Pancreas (tissue), 10 donors: Measurements from ENCODE around the gene RALA. TPM values are rescaled to one million over a fixed set of nuclear protein-coding genes. Genes with fewer than 3 reads are reported as not detected.
"Not testable (repeated sequence)": the region's sequence is repeated elsewhere in the genome, so short reads cannot be mapped to it uniquely, and the experiment has no call there.

ENCODE experiments used
- ATAC-seq, 4 donors: fragments of 200-7000 bp; cut with Tn5 transposase; one replicate each; pipeline versions ENCODE4 v1.8.0 to v1.9.1; 2020; ENCODE audit warnings: mild to moderate bottlenecking in 4 of 4, moderate library complexity in 4 of 4
- DNase-seq, 6 donors: peaks; one replicate each; pipeline ENCODE4 v3.0.0-alpha.2; 2020
- FAIRE-seq: peaks from 2 replicates; lab custom pipeline; 2012; peaks lifted over from hg19 to GRCh38; lab: Jason Lieb, UNC
- H3K27ac ChIP-seq, 4 donors: fragments of 200-600 bp; sonication (generic); 1 replicate in 3 of 4; 2 replicates in 1 of 4; pipeline versions ENCODE4 v1.5.0 to v1.8.0; 2020
- H3K27me3 ChIP-seq, 4 donors: fragments of 200-600 bp; one replicate each; pipeline ENCODE4 v1.8.0; 2021
- H3K36me3 ChIP-seq, 3 donors: fragments of 200-600 bp; sonication (generic) in 1 of 3; one replicate each; pipeline versions ENCODE4 v1.5.0 to v1.8.0; 2020 to 2021
- H3K4me1 ChIP-seq, 3 donors: fragments of 200-600 bp; one replicate each; pipeline ENCODE4 v1.8.0; 2021
- H3K4me3 ChIP-seq, 4 donors: fragments of 200-600 bp; sonication (generic) in 2 of 4; one replicate each; pipeline versions ENCODE4 v1.5.0 to v1.8.0; 2020 to 2021
- H3K9me3 ChIP-seq, 4 donors: fragments of 200-600 bp; one replicate each; pipeline ENCODE4 v1.8.0; 2021
- CTCF ChIP-seq, 4 donors: fragments of 200-600 bp; sonication (generic) in 3 of 4; IDR thresholded peaks; one replicate each; pipeline versions ENCODE4 v1.5.0 to v1.8.0; 2021; ENCODE audit warnings: antibody characterized with exemption in 4 of 4
- WGBS, 2 donors: extraction: QIAGEN DNeasy Blood & Tissue Kit; methylation state at CpG; one replicate each; pipeline ENCODE4 v1.1.7; 2013; 5-methylcytosine and 5-hydroxymethylcytosine counted together
- intact Hi-C, 3 donors: fragments of 100-400 bp; cut with DNase I; formaldehyde crosslinking; loops; one replicate each; pipeline versions ENCODE4 v1.11.1 to v1.14.2; 2022
- polyA plus RNA-seq, 2 donors: library from polyadenylated mRNA; stranded (reverse); fragments of 200-250 nt; gene quantifications; one replicate each; pipeline ENCODE4 v1.2.3, GENCODE V29; 2013
- total RNA-seq, 6 donors: library from RNA; stranded (reverse); fragmentation: NEBNext Ultra II Directional in 4 of 6; extraction: Animal tissue kit (Norgen Biotek cat#: 25700) in 4 of 6; gene quantifications; one replicate each; pipeline versions ENCODE4 v1.2.1 to v1.2.4, GENCODE V29; 2021 to 2023
- donor health status: healthy with polysubstance abuse.
- donor health status: DM: no; HTN: no; CAD: no; lungs with moderate emphysema.
- donor health status: DM: no; HTN: no; CAD: no.
- donor health status: control.
- donor health status: control.
- donor health status: Bipolar disorder and iron deficiency.
- donor health status: DM: yes; HTN: yes; CAD: no.
- donor health status: DM: no; HTN: no; CAD: no.
- donor health status: DM: no; HTN: no; CAD: no.
- donor health status: DM: yes; HTN: yes; CAD: no.

RALA gene
- total and polyA plus RNA-seq, 8 donors, result 7.0 to 19.1 (median 8.8) TPM

- H3K4me1 ChIP-seq, result peaks cover 0 to 4% (median 0%) of the 10 kb centered on the region in 3 donors
- FAIRE-seq, result no peak
- TF ChIP-seq CTCF (IDR thresholded peaks at IDR 0.05), result no peak
- no peak overlapping the region for H3K27ac ChIP-seq
- H3K36me3 ChIP-seq, result peaks cover 0 to 6% (median 0%) of the 10 kb centered on the region in 3 donors
- no peak for ATAC-seq
- no peaks in the 10 kb centered on the region for H3K9me3 ChIP-seq
- no peaks in the 10 kb centered on the region for H3K27me3 ChIP-seq
- no peak overlapping the region for H3K4me3 ChIP-seq
- WGBS, 2 donors, result 94 to 95% methylated on average over 3 of the region's 3 CpGs
- intact Hi-C loops, result no loop called here
- no peak for DNase-seq
Measured at GRCh38 chr7:39686261-39686924, 63.0 kb downstream of the RALA start.

- no peak for FAIRE-seq
- Histone ChIP-seq H3K4me3 (no peak overlapping the region), H3K36me3 (peaks cover 0 to 12% (median 0%) of the 10 kb centered on the region in 3 donors), H3K27ac (no peak overlapping the region), H3K4me1 (no peaks in the 10 kb centered on the region), H3K9me3 (no peaks in the 10 kb centered on the region), H3K27me3 (no peaks in the 10 kb centered on the region)
- ATAC-seq, result no peak
- intact Hi-C loops, result no loop called here
- DNase-seq, result no peak
- WGBS, 2 donors, result 94 to 98% methylated on average over 9 of the region's 9 CpGs
- TF ChIP-seq CTCF (IDR thresholded peaks at IDR 0.05), result no peak
Measured at GRCh38 chr7:39688611-39689480, 65.5 kb downstream of the RALA start.

DNA sequence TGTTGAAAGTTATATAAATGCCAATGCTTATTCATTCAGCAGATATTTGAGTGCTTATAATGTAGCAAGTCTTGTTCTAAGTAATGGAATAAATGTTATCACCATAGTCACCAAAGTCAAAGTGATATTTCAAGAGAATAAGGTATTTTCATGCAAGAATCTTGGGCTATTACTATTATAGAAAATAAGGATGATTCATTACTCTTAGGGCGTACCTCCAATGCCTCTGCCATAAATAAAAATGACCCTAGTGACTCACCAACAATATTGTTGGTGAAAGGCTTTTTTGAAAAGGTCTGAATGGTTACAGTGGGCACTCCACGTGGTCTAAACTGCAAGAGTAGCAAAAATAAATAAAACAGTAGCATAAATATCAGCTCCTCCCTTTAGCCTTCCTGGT is 68.4 kb downstream of the RALA start:
- 92 to 96% methylated on average over 2 of the region's 2 CpGs for WGBS, 2 donors
- no peak for TF ChIP-seq CTCF (IDR thresholded peaks at IDR 0.05)
- DNase-seq, result no peak
- no peaks in the 10 kb centered on the region for H3K27me3 ChIP-seq
- intact Hi-C loops, result no loop called here
- no peak for FAIRE-seq
- H3K36me3 ChIP-seq, result peaks cover 0 to 15% (median 0%) of the 10 kb centered on the region in 3 donors
- no peaks in the 10 kb centered on the region for H3K9me3 ChIP-seq
- no peak overlapping the region for H3K4me3 ChIP-seq
- no peak overlapping the region for H3K27ac ChIP-seq
- H3K4me1 ChIP-seq, result no peaks in the 10 kb centered on the region
- no peak for ATAC-seq

DNA sequence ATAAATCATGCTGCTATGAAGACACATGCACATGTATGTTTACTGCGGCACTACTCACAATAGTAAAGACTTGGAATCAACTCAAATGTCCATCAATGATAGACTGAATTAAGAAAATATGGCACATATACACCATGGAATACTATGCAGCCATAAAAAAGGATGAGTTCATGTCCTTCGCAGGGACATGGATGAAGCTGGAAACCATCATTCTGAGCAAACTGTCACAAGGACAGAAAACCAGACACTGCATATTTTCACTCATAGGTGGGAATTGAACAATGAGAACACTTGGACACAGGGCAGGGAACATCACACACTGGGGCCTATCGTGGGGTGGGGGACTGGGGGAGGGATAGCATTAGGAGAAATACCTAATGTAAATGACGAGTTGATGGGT is 69.7 kb downstream of the RALA start:
- H3K27ac ChIP-seq, ATAC-seq, FAIRE-seq, H3K27me3 ChIP-seq, DNase-seq, intact Hi-C loops, H3K9me3 ChIP-seq, H3K4me3 ChIP-seq, H3K4me1 ChIP-seq: not testable (repeated sequence)
- WGBS, 2 donors, result 94 to 99% methylated on average over 4 of the region's 4 CpGs
- H3K36me3 ChIP-seq, result peaks cover 0 to 22% (median 3%) of the 10 kb centered on the region in 3 donors

DNA sequence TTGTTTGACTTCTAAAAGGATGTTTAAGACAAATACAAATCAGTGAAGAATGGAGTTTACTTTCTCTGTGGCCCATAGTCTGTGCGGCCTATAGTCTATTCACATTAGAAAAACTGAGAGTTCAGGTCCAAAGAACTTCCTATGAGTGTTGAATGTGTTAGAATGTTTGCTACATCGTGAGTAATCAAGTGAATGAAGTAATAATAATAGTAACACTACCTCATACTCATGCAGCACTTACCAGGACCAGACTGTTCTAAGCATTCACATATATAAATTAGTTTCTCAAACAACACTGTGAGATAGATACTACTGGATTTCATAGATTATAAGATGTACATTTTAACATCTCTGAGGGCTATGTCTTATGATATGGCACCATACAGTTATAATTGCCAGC is 70.4 kb downstream of the RALA start:
- peaks cover 0 to 22% (median 3%) of the 10 kb centered on the region in 3 donors for H3K36me3 ChIP-seq
- DNase-seq, result no peak
- no peak for TF ChIP-seq CTCF (IDR thresholded peaks at IDR 0.05)
- FAIRE-seq, result no peak
- ATAC-seq, result no peak
- no peak overlapping the region for H3K4me3 ChIP-seq
- H3K27me3 ChIP-seq, result no peaks in the 10 kb centered on the region
- no peak overlapping the region for H3K27ac ChIP-seq
- no peaks in the 10 kb centered on the region for H3K4me1 ChIP-seq
- 95 to 99% methylated on average over 2 of the region's 2 CpGs for WGBS, 2 donors
- intact Hi-C loops, result no loop called here
- no peaks in the 10 kb centered on the region for H3K9me3 ChIP-seq
